ENCODE results near the gene IPO13.

IPO13 gene

GRCh38 chr1:43976045-43976444, 29.3 kb downstream of the IPO13 start:
- no peak for DNase-seq

- DNase-seq = no peak
These were observed 30.1 kb downstream of the IPO13 start for GRCh38 chr1:43976890-43977289.

- DNase-seq = no peak
These were observed 30.9 kb downstream of the IPO13 start for GRCh38 chr1:43977376-43978263.

GRCh38 chr1:43978264-43978550, 31.5 kb downstream of the IPO13 start:
- DNase-seq = no peak

- DNase-seq = no peak
These were observed 32.0 kb downstream of the IPO13 start, which contains the start of gene B4GALT2 for GRCh38 chr1:43978551-43979260. TSS of gene B4GALT2 (plus strand) at chr1:43979210. CDS start at chr1:43981161, 1,951 bp downstream.

- no peak for DNase-seq
These were observed 32.4 kb downstream of the IPO13 start for GRCh38 chr1:43979261-43979527.

GRCh38 chr1:43979528-43980254, 32.9 kb downstream of the IPO13 start:
- no peak for DNase-seq

GRCh38 chr1:43980255-43981134, 33.7 kb downstream of the IPO13 start:
- no peak for DNase-seq

- no peak for DNase-seq
These were observed 34.4 kb downstream of the IPO13 start for GRCh38 chr1:43981135-43981491.

GRCh38 chr1:43981636-43982035, 34.9 kb downstream of the IPO13 start:
- no peak for DNase-seq

- DNase-seq = no peak
These were observed 35.5 kb downstream of the IPO13 start for GRCh38 chr1:43982241-43982640.

- no peak for DNase-seq
These were observed 36.1 kb downstream of the IPO13 start for GRCh38 chr1:43982808-43983207.

GRCh38 chr1:43983253-43983899, 36.6 kb downstream of the IPO13 start:
- no peak for DNase-seq

- DNase-seq = no peak
These were observed 38.1 kb downstream of the IPO13 start for GRCh38 chr1:43984855-43985254.

- DNase-seq = no peak
These were observed 39.3 kb downstream of the IPO13 start for GRCh38 chr1:43985984-43986595.

GRCh38 chr1:43986712-43987111, 40.0 kb downstream of the IPO13 start:
- no peak for DNase-seq

- no peak for DNase-seq
These were observed 40.6 kb downstream of the IPO13 start for GRCh38 chr1:43987159-43987902.

- no peak for DNase-seq
These were observed 43.8 kb downstream of the IPO13 start for GRCh38 chr1:43990271-43991199.

GRCh38 chr1:43991200-43991475, 44.4 kb downstream of the IPO13 start:
- DNase-seq = no peak

- DNase-seq = peak; percentile 69
These were observed 44.9 kb downstream of the IPO13 start, which contains the start of gene CCDC24 for GRCh38 chr1:43991476-43992231. TSS of gene CCDC24 (plus strand) at chr1:43991599. CDS start at chr1:43991879, 280 bp downstream.

Measured in CD4-positive, alpha-beta T cell treated with Interleukin-4 for 4 hours (primary cell).